NT2/D1 (cell line): Measurements from ENCODE around the gene MYH9.

Experiments used
- SUZ12 ChIP-seq: IDR thresholded peaks from 2 replicates; pipeline ENCODE4 v1.6.1; 2011; ENCODE audit not compliant: insufficient read length, insufficient read depth; ENCODE audit errors: extremely low read depth
- ZNF274 ChIP-seq: IDR thresholded peaks from 2 replicates; pipeline ENCODE4 v1.6.1; 2011; ENCODE audit warnings: mild to moderate bottlenecking, low read depth, low read length

- TF ChIP-seq ZNF274 (no peak), SUZ12 (no peak)
Measured at GRCh38 chr22:36322602-36322915, 65.2 kb downstream of the MYH9 start.
